GM19438 (cell line): ENCODE results near the gene ZNF488.

Experiments
- ATAC-seq: cut with Tn5 transposase; IDR thresholded peaks from one replicate; pipeline ENCODE4 v1.9.1; 2021; ENCODE audit warnings: low read depth; ENCODE audit not compliant: unreplicated experiment

The ZNF488 gene

GRCh38 chr10:47410271-47410670 is 26.2 kb upstream of the ZNF488 start:
- ATAC-seq, result no peak

- ATAC-seq, result no peak
These were observed 25.8 kb upstream of the ZNF488 start for GRCh38 chr10:47409866-47410256.

- no peak for ATAC-seq
These were observed 25.2 kb upstream of the ZNF488 start for GRCh38 chr10:47409171-47409865.

- ATAC-seq, result no peak
These were observed 24.5 kb upstream of the ZNF488 start for GRCh38 chr10:47408606-47409005.

- no peak for ATAC-seq
These were observed 23.0 kb upstream of the ZNF488 start for GRCh38 chr10:47406870-47407691.

GRCh38 chr10:47406548-47406869 is 22.4 kb upstream of the ZNF488 start:
- no peak for ATAC-seq

- ATAC-seq, result no peak
These were observed 21.9 kb upstream of the ZNF488 start for GRCh38 chr10:47405857-47406547.

GRCh38 chr10:47404937-47405336 is 20.8 kb upstream of the ZNF488 start:
- no peak for ATAC-seq

GRCh38 chr10:47404446-47404845 is 20.4 kb upstream of the ZNF488 start:
- ATAC-seq, result no peak

GRCh38 chr10:47403446-47404318 is 19.6 kb upstream of the ZNF488 start:
- ATAC-seq, result no peak

- no peak for ATAC-seq
These were observed 18.7 kb upstream of the ZNF488 start for GRCh38 chr10:47402641-47403301.

- ATAC-seq, result no peak
These were observed 18.0 kb upstream of the ZNF488 start for GRCh38 chr10:47401874-47402640.

- ATAC-seq, result no peak
These were observed 17.1 kb upstream of the ZNF488 start for GRCh38 chr10:47401210-47401609.

- ATAC-seq, result no peak
These were observed 16.7 kb upstream of the ZNF488 start for GRCh38 chr10:47400786-47401185.

GRCh38 chr10:47400251-47400650 is 16.2 kb upstream of the ZNF488 start:
- no peak for ATAC-seq

- no peak for ATAC-seq
These were observed 13.2 kb upstream of the ZNF488 start for GRCh38 chr10:47397256-47397655.

GRCh38 chr10:47396311-47396717 is 12.2 kb upstream of the ZNF488 start:
- ATAC-seq, result no peak

GRCh38 chr10:47389619-47390018 is 5.5 kb upstream of the ZNF488 start:
- ATAC-seq, result no peak

GRCh38 chr10:47388879-47389278 is 4.8 kb upstream of the ZNF488 start:
- ATAC-seq, result no peak
